Measurements from ENCODE around the gene MZT1.

The MZT1 gene

GRCh38 chr13:72680353-72680752, 47.1 kb downstream of the MZT1 start:
- DNase-seq (ENCODE audit: low spot score) = no peak

- DNase-seq (ENCODE audit: low spot score) = no peak
Observed at GRCh38 chr13:72678312-72678711, 49.1 kb downstream of the MZT1 start.

- no peak for DNase-seq (ENCODE audit: low spot score)
Observed at GRCh38 chr13:72677431-72677830, 50.0 kb downstream of the MZT1 start.

GRCh38 chr13:72666391-72666790, 61.0 kb downstream of the MZT1 start:
- no peak for DNase-seq (ENCODE audit: low spot score)

GRCh38 chr13:72662548-72662947, 64.9 kb downstream of the MZT1 start:
- DNase-seq (ENCODE audit: low spot score) = no peak
